Mammary epithelial cell (primary cell): Measurements from ENCODE around the gene MOV10L1.

ENCODE experiments used
- CTCF ChIP-seq, 2 donors: IDR thresholded peaks in 1 of 2; conservative IDR thresholded peaks in 1 of 2; 2 replicates each; pipeline ENCODE4 v1.5.1; 2011 to 2012; ENCODE audit warnings: inconsistent platforms in 2 of 2, low read length in 2 of 2, mild to moderate bottlenecking in 2 of 2, control low read depth in 1 of 2, low read depth in 1 of 2; ENCODE audit not compliant: insufficient read depth in 1 of 2; ENCODE audit errors: extremely low read depth in 1 of 2
- EZH2 ChIP-seq: IDR thresholded peaks from 2 replicates; pipeline ENCODE4 v1.6.1; 2012; ENCODE audit warnings: low read length, inconsistent platforms, borderline replicate concordance

- TF ChIP-seq CTCF (conservative IDR thresholded peaks at IDR 0.05 in 1 of 2, IDR thresholded peaks at IDR 0.05 in 1 of 2; ENCODE audit: extremely low read depth in 1 of 2, insufficient read depth in 1 of 2, low read depth in 1 of 2, low read length in 2 of 2) (peak; percentile 16 to 50), EZH2 (no peak)
These were observed 116.8 kb downstream of the MOV10L1 start for GRCh38 chr22:50206599-50206998.
